NOMO-1 treated with dmso at 0.1 percent for 144 hours (cell line): ENCODE measurements around the gene PLEKHM1.

Source experiments
- DNase-seq: peaks from one replicate; lab custom pipeline; 2025; ENCODE audit not compliant: unreplicated experiment; lab: John Stamatoyannopoulos, UW

Gene PLEKHM1

DNA sequence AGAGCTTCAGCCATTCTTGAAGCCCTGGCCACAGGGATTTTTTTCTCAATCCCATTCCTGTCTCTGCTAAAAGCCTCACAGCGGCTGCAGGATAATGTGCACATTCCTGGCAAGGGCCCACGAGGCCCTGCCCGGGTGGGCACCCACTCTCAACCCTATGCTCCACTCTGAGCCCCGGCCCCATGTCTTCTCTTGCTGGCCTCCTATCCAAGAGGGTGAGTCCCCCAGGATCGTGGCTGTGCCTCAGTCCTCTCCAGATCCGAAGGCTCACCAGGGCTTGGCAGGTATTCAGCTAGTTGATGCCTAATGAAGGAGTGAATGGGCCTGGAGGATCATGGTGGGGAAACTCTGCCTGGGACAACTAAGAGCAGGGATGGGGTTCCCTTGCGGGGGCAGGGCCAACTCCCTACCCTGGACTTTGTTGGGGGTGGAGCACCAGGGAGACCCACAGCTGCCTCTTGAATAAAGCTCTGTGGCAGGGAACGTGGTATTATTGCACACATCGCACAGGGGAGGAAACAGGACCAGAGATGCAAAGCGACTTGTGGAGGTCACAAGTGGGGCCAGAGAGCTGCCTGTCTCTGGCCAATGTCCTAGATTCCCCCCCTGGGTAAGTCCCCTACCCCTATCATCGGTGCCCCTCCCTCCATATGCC lies 63.2 kb downstream of the PLEKHM1 start:
- no peak for DNase-seq

DNA sequence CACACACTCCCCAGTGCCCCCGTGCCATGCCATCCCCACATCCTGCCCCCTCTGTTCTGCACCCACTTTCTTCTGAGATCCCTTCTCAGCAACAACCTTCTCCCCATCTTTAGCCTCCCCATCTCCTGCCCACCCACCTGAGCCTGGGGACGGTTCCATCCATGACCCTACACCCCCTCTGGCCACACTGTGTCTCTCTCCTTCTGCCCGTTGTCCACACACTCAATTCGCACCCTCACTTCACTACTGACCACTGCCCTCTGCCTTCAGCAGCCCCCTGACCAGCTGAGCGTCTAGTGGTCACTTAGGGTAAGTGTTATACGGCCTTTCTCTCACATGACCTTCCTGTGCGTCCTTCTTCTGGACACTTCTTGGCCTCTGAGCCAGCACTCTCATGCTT lies 64.0 kb downstream of the PLEKHM1 start:
- DNase-seq: no peak

DNA sequence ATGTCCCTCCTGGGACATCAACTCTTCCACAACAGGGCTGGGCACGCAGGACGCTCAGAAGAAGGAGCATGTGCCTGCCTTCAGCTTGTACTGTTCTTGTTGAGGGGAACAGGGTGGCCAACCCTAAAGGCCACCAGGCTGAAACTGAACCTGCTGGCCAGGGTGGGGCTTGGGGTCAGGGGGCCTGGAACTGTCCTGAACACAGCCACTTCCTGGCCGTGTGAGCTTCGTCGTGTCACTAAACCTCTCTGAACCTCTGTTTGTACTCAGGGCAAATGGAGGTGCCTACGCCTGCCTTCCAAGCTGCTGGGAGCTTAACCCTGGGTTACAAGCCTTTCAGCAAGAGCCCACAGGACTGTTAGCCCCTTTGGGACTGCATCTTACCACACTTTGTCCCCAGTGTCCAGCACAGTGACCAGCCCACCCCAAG lies 64.5 kb downstream of the PLEKHM1 start:
- no peak for DNase-seq

DNA sequence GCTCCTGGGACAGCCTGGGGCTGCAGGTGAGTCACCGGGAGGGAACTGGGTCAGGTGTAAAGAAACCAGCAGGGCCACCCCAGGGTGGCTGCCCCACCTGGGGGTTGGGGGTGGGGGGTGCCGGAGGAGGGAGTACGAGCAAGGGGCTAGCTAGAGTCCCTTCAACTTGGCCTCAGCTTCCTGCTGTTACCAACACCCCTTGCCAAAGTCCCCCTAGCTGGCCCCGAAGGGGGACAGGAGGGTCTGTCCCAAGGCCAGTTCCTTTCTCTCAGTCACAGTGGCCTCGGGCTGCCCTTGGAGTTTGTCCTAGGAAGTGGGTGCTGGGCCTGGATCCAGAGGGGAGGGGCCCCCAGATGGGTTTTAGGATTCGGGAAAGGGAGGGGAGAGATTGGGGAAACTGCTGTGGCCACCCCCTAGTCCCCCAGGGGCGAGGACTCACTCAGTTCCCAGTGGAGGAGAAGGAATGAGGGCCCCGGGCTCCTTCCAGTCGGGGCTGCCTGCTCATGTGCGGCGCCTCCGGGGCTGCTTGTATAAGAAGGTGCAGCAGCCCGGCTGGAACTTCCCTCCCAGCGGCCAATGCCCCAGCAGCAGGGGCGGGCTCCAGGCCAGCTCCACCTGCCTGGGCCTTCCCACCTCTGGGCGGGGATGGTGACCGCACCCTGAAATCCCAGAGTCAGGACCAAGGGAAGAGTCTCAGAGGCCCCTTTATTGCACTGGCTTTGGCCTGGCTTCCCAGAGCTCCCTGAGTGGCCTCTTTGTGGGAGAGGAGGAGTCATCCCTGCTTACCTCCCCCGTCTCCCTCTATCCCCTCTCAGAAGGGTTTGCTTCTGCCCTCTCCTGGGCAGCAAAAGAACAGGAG lies 65.2 kb downstream of the PLEKHM1 start:
- DNase-seq: no peak

DNA sequence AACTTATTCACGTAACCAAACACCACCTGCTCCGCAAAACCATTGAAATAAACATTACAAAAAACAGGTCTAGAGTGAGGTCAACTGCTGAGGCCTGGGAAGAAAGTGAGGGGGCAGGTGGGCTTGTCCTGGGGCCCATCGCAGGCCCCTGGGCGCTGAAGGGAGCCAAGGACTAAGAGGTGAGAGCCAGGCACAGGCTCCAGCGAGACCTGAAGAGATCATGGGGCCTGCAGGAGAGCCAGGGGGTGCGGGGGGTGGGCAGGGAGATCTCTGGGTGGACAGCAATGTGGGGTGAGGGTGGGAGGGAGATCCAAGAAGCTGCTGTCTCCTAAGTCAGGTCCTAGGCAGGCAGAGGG lies 65.8 kb downstream of the PLEKHM1 start:
- DNase-seq: no peak

DNA sequence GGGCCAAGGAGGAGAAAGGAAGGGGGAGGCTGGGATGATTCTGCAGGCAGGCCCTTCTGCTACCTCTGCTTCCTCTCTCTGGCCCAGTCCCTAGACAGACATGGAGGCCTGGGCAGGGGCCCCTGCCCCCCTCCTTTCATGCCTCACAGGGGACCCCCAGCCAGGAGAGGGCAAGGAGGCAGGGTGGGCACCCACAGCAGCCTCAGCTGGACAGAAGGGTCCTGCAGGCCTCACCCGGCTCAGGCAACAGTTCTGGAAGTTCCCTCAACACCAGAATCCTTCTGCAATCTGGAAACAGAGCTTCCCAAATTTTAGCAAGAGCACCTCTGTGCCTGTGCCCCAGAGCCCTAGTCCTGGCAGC lies 66.6 kb downstream of the PLEKHM1 start:
- no peak for DNase-seq

DNA sequence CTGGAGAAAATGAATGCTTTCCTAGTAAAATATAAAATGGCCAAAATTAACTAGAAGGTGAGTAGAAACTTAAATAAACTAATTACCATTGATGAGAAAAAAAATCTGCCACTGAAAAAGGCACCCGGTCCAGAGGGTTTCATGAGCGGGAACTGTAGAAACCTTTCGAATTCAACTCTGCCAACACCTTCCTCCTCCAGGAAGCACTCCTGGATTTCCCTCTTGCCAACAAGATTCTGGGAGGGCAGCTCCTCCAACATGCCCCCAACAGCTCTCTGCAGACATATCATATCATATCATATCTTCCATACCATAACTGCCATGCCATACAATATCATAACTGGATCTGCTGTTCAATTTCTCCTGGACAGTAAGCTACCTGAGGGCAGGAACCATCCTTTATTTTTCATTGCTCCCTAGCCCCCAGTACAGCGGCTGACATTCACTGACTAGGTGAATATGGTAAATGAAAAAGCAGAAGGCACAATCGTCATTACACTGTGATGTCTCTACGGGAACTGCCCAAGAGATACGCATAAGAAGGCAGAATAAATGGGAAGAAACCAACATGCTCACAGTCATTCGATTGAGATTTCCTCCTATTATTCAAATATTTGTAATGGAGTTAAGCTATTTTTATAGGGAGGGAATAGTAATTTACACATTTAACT lies 67.1 kb downstream of the PLEKHM1 start:
- no peak for DNase-seq

DNA sequence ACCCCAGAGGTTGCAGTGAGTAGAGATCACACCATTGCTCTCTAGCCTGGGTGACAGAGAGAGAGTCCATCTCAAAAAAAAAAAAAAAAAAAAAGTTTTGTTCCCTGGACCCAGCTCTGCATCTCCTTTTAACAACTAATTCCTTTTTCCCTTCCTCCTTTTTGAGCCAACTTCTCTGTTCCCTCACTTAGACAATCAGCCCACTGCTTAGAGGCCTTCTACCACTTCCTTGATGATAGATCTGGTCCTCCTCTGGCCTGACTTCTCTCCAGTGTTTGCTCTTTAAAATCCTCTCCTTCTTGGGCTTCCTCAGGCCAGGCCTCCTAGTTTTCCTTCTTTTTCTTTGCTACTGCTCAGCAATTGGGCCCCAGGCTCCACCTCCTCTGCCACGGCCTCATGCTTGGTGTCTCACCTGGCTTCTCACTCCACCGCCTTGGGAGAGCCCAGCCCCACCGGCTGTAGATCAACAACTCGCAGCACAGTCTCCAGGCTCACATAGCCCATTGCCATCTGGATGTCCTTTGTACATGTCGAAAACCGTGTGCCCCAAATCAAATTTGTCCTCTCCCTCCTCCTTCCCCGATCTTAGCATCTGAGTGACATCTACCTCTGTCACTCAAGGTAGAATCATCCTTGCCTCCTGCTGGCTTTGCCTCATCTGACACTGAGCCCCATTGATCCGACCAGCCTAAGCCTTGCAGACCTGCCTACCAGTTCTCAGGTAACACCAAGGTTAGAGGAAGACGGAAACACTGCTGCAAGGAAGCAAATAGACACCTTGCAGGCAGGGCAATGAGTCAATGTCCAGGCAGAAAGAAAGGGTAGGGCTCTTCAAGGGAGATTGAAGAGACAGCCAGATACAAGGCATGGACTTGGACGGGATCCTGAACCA lies 75.3 kb downstream of the PLEKHM1 start:
- DNase-seq: peak; percentile 13

DNA sequence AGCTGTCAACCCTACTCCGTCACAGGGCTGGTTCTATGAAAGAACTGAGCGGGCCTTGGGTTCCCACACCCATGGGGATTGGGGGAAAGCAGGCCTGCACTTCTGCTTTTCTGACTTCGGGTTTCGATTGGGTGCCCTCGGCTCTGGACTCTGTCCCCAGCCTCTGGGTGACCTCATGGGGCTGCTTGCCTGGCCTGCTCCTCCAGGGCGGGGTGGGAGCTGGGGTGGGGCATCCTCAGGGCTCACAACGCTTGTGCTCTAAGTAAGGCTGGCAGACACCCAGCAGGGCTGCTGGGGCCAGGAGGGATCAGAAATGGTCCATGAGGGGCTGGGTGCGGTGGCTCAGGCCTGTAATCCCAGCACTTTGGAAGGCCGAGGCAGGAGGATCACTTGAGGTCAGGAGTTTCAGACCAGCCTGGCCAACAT lies 77.0 kb downstream of the PLEKHM1 start:
- DNase-seq: peak; percentile 49

DNA sequence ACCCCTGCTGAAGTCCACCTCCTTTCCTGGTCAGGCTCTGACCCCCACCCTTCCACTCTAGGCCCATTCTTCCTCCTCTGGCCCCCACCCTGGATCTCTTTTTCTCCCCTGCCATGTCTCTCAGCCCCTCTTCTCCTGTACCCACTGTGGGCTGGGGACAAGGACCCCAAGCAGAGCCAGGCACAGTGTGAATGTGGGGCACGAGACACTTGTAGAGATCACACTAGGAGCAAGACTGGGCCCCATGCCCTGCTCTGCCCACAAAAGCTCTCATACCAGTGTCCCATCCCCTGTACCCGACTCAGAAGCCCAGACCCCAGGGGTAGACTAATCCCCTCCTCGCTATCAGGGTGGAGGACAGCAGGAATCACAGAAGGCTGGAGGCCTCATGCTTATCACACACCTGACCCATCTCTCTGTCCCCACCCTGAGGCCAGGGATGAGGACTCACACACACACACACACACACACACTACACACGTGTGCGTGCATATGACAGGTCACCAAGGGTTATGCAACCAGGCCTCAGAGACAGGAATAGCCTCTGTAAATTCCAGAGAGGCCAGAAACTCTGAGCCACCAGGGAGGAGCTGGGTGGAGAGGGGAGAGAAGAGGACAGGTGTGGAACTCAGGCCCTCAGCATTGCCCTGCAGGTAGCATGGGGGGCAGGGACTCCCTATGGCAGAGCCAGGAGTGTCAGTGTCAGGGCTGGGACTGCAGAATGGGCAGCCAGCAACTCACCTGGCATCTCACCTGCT lies 79.0 kb downstream of the PLEKHM1 start:
- DNase-seq: no peak

DNA sequence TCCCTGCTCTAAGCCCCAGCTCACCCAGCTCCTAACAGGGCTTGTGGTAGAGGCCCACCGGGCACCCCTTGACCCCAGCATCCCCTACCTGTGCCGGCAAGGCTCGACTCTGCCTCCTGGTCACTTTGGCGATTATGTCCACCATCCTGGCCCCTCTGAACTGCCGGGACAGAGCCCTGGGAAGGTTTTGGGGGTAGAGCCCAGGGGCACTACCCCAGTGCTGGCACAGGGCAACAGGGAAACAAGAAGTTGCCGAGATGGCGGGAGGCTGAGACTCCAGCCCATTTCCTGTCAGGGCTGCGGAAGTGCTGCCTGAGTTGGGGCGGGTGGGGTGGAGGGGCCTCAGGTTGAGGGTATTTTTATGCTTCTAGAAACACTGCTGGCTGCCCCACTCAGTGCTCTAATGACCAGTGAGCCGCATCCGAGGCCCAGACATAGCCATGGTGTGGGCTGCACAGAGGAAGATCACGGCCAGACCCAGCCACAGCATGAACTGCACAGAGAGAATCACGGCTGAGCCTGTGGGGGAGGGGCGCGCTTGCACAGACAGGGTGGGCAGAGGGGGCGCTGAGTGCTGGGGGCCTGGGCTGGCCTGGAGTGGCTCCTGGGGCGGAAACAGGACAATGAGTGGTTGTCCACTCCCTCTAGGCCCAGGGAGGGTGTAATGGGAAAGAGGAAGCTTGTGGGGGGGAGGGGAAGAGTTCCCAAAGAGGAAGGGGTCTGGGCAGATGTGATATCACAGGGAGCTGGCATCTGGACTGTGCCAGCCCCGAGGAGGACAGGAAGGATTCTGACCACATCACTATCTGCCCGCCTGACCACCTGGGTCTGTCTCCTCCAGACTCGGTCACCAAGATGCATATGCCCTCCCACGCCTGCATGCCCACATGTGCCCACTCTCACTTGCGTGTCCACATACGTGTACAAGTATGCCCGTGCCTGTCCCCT lies 80.1 kb downstream of the PLEKHM1 start:
- peak; percentile 51 for DNase-seq

DNA sequence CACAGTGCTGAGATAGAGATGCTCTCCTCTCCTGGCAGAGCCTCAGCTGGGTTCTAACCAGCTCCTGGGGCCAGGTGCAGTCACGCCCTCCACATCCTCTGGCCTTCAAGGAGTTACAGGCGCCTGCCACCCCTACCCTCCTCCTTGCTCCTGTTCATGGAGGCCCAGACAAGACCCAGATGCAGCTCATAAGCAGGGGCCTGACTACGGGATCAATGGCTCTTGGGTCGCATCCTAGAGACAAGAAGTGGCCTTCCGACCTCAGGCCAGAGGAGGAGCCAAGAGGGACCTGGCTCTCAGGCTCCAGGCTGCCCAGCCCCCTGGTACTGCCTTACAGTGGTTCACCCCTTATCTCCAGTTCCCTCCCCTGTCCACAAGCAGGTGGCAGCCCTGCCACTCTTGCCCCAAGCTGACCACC lies 80.9 kb downstream of the PLEKHM1 start:
- DNase-seq: no peak

DNA sequence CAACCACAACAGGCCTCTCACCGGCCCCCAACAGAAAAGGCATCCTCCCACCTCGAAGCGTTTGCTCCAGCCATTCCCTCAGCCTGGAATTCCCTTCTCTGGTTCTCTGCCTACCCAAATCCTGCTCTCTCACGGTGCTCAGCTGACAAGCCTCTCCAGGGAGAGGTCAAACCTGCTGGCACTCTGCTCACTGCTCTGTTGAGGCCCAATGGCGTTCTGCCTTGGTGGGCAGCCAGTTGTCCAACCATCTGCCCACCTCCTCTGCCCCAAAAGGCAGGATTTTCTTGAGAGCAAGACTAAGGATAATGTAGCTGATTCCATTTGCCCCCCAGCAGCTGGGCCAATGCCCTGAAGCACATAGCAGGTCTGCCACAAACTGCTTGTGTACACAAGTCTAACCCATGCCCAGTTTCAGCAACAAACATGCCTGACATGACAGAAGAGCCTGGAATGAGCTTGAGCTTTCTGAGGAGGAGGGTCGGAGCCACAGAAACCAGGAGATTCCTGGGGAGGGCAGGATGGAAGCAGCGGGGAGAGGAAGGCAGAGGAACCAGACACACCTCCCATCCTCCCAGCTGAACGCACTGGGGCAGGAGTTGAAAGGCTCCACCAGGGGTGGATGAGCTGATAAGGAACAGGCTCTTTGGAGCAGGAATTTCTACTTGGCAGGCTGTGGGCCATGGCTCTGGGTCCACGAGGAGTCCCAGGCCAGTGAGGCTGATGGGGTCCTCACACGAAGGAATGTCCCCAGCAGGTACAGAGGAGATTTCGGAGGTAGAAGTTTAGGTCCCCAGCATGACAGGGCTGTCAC lies 81.7 kb downstream of the PLEKHM1 start:
- DNase-seq: no peak

DNA sequence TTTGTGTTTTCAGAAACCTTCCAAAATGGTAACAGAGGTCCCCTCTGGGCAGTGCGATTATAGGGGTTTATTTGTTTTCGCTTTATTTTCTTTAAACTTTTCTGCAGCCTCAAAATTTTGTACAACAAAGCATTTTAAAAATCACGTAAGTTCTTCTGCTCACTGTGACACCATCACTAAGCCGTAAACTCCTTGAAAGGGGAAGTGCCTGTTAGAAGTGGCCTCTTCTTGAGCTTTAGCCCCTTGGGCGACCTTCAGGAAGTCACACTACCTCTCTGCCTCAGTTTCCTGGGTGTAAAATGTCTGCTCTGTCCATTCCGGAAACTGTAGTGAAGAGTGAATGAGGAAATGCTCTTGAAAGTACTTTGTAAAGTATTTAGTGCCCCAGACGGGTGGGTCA lies 84.4 kb downstream of the PLEKHM1 start:
- DNase-seq: no peak

DNA sequence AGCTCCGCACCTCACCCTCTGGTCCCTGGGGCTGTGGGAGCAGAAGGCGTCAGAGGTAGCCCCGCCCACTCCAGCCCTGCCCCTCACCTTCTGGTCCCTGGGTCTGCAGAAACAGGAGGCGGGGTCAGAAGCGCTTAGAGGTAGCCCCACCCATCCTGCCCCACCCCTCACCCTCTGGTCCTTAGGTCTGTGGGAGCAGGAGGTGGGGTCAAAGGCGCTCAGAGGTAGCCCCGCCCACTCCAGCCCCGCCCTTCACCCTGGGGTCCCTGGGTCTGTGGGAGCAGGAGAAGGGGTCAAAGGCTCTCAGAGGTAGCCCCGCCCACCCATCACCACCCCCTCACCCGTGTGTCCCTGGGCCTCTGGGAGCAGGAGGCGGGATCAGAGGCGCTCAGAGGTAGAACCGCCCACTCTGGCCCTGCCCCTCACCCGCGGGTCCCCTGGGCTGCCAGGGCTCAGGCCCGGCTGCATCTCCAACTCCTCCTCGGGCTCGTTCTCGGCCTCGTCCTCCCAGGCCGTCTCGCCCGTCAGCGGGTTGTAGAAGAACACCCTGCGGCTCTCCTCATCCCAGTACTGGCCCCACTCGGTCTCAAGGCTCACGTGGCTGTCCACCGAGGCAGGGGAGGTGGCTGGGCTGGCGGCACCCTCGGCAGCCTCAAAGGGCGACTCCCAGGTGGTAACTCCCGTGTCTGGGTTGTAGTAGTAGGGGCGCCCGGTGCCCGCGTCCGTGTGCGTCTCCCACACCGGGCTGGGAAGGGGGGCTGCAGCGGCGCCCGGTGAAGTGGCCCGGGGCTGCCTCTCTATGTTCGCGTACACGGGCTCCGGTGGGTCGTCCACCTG lies 85.1 kb downstream of the PLEKHM1 start:
- no peak for DNase-seq

DNA sequence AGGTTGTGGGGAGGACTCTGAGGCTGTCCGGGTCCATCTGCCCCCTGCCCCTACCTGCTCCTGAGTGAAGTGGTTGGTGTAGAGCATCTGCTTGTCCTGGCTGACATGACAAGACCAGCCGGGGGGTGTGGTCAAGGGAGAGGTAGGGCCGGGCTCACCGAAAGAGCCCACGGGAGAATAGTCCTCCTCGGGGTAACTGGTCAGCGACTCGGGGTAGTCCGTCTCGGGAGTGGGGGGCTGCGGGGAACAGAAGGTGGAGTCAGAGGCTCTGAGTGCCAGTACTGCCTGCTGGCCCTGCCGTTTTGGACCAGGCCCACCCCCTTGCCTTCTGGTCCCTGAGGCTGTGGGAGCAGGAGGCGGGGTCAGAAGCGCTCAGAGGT lies 85.7 kb downstream of the PLEKHM1 start:
- DNase-seq: no peak

DNA sequence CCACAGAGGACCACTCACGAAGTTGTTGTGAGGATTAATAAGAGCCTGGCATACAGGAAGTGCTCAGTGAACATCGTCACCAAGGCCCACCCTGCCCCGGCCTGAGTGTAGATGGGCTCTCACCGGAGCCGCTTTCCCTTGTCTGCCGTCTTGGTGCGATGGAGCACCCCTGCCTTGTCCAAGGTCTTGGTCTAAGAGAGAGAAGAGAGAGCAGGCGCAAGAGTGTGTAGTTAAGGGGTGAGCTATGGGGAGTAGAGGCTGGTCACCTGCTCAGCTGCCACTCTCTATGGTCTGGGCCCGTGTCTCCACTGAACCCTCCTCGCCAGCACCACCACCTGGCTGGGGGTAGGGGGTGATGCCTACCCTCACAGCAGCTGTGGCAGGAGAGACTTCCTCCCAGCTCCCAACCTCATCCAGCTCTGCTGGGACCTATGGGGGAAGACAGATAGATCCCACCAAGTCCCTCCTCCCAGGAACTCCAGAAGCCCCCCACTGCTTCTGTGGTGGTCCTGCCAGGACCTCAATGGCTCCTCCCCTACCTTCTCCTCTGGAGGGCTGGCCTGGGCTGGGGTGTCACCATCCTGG lies 86.5 kb downstream of the PLEKHM1 start:
- no peak for DNase-seq
